OCI-LY3 (cell line): Measurements from ENCODE around the gene SERPINA1.
"Not testable (repeated sequence)": the region's sequence is repeated elsewhere in the genome, so short reads cannot be mapped to it uniquely, and the experiment has no call there.

Experiments used
- CTCF ChIP-seq: fragments of 200-600, 300-600 bp; sonication (generic); IDR thresholded peaks from 2 replicates; pipeline ENCODE4 v1.5.1; 2014; ENCODE audit warnings: antibody characterized with exemption, low read length, low read depth
- EZH2phosphoT487 ChIP-seq: fragments of 200-600 bp; shearing (Covaris generic); IDR thresholded peaks from 2 replicates; pipeline ENCODE4 v1.6.1; 2018; ENCODE audit warnings: antibody characterized with exemption, mixed run types, low read depth

DNA sequence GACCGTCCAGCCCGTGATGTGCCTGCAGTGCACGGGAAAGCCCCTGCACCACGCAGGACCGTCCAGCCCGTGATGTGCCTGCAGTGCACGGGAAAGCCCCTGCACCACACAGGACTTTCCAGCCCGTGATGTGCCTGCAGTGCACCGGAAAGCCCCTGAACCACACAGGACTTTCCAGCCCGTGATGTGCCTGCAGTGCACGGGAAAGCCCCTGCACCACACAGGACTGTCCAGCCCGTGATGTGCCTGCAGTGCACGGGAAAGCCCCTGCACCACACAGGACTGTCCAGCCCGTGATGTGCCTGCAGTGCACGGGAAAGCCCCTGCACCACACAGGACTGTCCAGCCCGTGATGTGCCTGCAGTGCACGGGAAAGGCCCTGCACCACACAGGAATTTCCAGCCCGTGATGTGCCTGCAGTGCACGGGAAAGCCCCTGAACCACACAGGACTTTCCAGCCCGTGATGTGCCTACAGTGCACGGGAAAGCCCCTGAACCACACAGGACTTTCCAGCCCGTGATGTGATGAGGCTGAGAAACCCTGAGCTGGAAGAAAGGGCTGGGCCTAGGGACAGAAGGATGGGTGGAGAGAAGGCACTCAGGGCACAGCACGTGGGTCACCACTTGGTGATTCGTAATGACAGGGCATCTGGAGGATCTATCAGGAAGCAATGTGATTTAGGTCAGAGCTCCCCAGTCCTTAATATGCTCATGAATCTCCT lies 42.2 kb downstream of the SERPINA1 start:
- TF ChIP-seq CTCF, EZH2phosphoT487: not testable (repeated sequence)
